ENCODE results near the gene HERPUD2.

- no peak for TF ChIP-seq CTCF (conservative IDR thresholded peaks at IDR 0.05; ENCODE audit: low read depth, low read length)
- no peak for TF ChIP-seq POLR2A (IDR thresholded peaks at IDR 0.05; ENCODE audit: low read depth, low read length)
- no peak for TF ChIP-seq FOS (IDR thresholded peaks at IDR 0.05; ENCODE audit: low read depth, low read length)
Measured at GRCh38 chr7:35712563-35713226, 17.8 kb upstream of the HERPUD2 start.
